Muscle of leg (tissue), 11 donors: ENCODE results near the gene CNKSR1. TPM values are rescaled to one million over a fixed set of nuclear protein-coding genes. Genes with fewer than 3 reads are reported as not detected.
"Not testable (repeated sequence)": the region's sequence is repeated elsewhere in the genome, so short reads cannot be mapped to it uniquely, and the experiment has no call there.

Source experiments
- DNase-seq: peaks from one replicate; pipeline ENCODE4 v3.0.0; 2013
- H3K27ac ChIP-seq: one replicate; pipeline ENCODE4 v1.5.1; 2013; ENCODE audit warnings: mild to moderate bottlenecking, low read length, control low read depth
- H3K27me3 ChIP-seq: one replicate; pipeline ENCODE4 v1.6.1; 2013; ENCODE audit warnings: low read length; ENCODE audit not compliant: control insufficient read depth, insufficient read depth
- H3K36me3 ChIP-seq: one replicate; pipeline ENCODE4 v1.6.1; 2013; ENCODE audit warnings: low read length; ENCODE audit not compliant: control insufficient read depth, insufficient read depth
- H3K4me1 ChIP-seq: one replicate; pipeline ENCODE4 v1.6.1; 2013; ENCODE audit warnings: low read length; ENCODE audit not compliant: control insufficient read depth, insufficient read depth
- H3K4me3 ChIP-seq: one replicate; pipeline ENCODE4 v1.5.1; 2013; ENCODE audit warnings: low read length, control low read depth
- H3K9me3 ChIP-seq: replicated peaks from 2 replicates; pipeline ENCODE4 v1.6.1; 2013; ENCODE audit warnings: low read depth, low read length; ENCODE audit not compliant: control insufficient read depth
- WGBS: methylation state at CpG from one replicate; pipeline ENCODE4 v1.1.5; 2013; ENCODE audit warnings: missing lambda C conversion rate; ENCODE audit not compliant: insufficient coverage; 5-methylcytosine and 5-hydroxymethylcytosine counted together
- polyA plus RNA-seq, 8 donors: library from polyadenylated mRNA; unstranded; fragments of 120-200 nt; gene quantifications; one replicate each; pipeline versions ENCODE4 v1.2.1 to v1.2.3, GENCODE V29; 2013; ENCODE audit warnings: inconsistent platforms in 1 of 8, low replicate concordance in 1 of 8; ENCODE audit not compliant: insufficient read length in 8 of 8, insufficient read depth in 1 of 8
- total RNA-seq: library from RNA; stranded (reverse); fragments of 120-200 nt; gene quantifications from one replicate; pipeline ENCODE4 v1.2.4, GENCODE V29; 2013

CNKSR1 gene
- total and polyA plus RNA-seq, 9 donors, result 0.81 to 5.2 (median 2.1) TPM

GRCh38 chr1:26225033-26225831 lies 47.9 kb downstream of the CNKSR1 start:
- Histone ChIP-seq H3K4me1 (peaks cover 12% of the 10 kb centered on the region), H3K9me3 (no peaks in the 10 kb centered on the region), H3K27ac (no peak overlapping the region), H3K27me3 (peaks cover 24% of the 10 kb centered on the region), H3K4me3 (peak overlapping the region; percentile 41), H3K36me3 (no peaks in the 10 kb centered on the region)
- DNase-seq, result peak; percentile 53
- 3% methylated on average over 49 of the region's 50 CpGs for WGBS

DNA sequence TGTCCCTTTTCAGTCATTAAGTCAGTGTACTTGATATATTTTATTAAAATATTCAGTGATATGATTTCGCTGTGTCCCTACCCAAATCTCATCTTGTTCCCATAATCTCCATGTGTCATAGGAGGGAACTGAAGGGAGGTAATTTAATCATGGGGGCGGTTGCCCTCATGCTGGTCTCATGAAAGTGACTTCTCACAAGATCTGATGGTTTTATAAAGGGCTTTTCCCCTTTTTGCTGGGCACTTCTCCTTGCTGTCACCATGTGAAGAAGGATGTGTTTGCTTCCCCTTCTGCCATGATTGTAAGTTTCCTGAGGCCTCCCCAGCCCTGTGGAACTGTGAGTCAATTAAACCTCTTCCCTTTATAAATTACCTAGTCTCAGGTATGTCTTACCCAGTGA lies 53.4 kb downstream of the CNKSR1 start:
- not testable (repeated sequence) for H3K36me3 ChIP-seq, H3K9me3 ChIP-seq, H3K4me3 ChIP-seq, DNase-seq, H3K4me1 ChIP-seq, H3K27ac ChIP-seq
- H3K27me3 ChIP-seq, result peaks cover 15% of the 10 kb centered on the region
- no CpG with 5 or more reads among the region's 2 CpGs for WGBS

- WGBS, result under 1% methylated on average over 73 of the region's 73 CpGs
- Histone ChIP-seq H3K4me3 (peak within 1 kb of the TSS; percentile 90), H3K4me1 (peaks cover 4% of the 10 kb centered on the region), H3K27me3 (no peaks in the 10 kb centered on the region), H3K9me3 (no peaks in the 10 kb centered on the region), H3K36me3 (no peaks in the 10 kb centered on the region), H3K27ac (peak within 1 kb of the TSS; percentile 96)
- peak; percentile 98 for DNase-seq
Measured at GRCh38 chr1:26233903-26234643, 56.8 kb downstream of the CNKSR1 start, which contains the start of gene CEP85. CEP85 (plus strand) TSS chr1:26234200; CDS start chr1:26239784, 5,584 bp downstream.

DNA sequence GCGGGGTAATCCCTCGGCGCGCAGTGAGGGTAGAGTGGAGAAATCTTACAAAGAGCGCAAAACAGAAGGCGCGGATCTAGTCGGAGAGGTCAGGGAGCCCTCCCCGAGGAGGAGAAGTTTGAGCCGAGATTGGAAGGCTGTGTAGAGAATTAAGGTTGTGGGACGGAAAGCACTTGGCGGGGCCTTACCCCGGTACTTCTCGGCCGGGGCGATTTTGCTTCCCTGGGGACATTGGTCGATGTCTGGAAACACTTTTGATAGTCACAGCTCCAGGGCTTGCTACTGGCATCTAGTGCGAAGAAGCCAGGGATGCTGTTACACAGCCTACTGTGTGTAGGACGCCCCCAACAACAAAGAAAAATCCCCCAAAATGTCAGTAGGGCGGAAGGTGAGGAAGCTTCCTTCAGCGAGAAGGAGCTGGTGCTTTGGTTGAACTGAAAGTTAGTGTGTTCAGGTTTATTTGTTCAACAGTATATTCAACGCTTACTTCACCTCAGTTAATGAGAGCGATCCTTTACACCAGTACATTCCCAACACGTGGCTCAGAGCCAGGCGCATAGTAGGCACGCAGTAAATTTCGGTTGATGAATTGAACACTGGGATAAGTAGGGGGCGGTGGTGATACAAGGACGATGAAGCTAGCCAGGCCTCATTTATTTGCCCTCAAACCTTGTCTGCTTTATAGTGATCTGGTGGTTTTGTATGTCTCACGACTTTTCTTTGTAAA lies 57.5 kb downstream of the CNKSR1 start:
- Histone ChIP-seq H3K4me1 (peaks cover 4% of the 10 kb centered on the region), H3K27me3 (no peaks in the 10 kb centered on the region), H3K9me3 (no peaks in the 10 kb centered on the region), H3K36me3 (no peaks in the 10 kb centered on the region), H3K27ac (peak overlapping the region; percentile 96), H3K4me3 (peak overlapping the region; percentile 90)
- 2% methylated on average over 18 of the region's 30 CpGs for WGBS
- DNase-seq, result peak; percentile 44

GRCh38 chr1:26237230-26237966 lies 60.1 kb downstream of the CNKSR1 start:
- WGBS, result no CpG with 5 or more reads among the region's 6 CpGs
- Histone ChIP-seq H3K4me1 (peaks cover 4% of the 10 kb centered on the region), H3K36me3 (no peaks in the 10 kb centered on the region), H3K9me3 (no peaks in the 10 kb centered on the region), H3K27ac (no peak overlapping the region), H3K4me3 (no peak overlapping the region), H3K27me3 (no peaks in the 10 kb centered on the region)
- peak; percentile 16 for DNase-seq

Other genes with a start within 250 kb of the CNKSR1 start
- gene PAFAH2, start 179.4 kb upstream of the CNKSR1 start, total RNA-seq, result 59.7 TPM
- gene PAFAH2, start 179.4 kb upstream of the CNKSR1 start, polyA plus RNA-seq, result 10 to 100 TPM; 42.1 to 78.5 (median 55.6) TPM
- 0.71 TPM for gene EXTL1, start 155.7 kb upstream of the CNKSR1 start, total RNA-seq
- 1 to 10 TPM; 1.7 to 4.6 (median 2.5) TPM for gene EXTL1, start 155.7 kb upstream of the CNKSR1 start, polyA plus RNA-seq
- 0.93 TPM for gene SLC30A2, start 131.4 kb upstream of the CNKSR1 start, total RNA-seq
- 1 to 10 TPM in 2 of 8 donors, under 1 TPM in 6; 0.29 to 2.0 (median 0.65) TPM for gene SLC30A2, start 131.4 kb upstream of the CNKSR1 start, polyA plus RNA-seq
- 44.8 TPM for gene TRIM63, start 109.9 kb upstream of the CNKSR1 start, total RNA-seq
- gene TRIM63, start 109.9 kb upstream of the CNKSR1 start, polyA plus RNA-seq, result 10 to 100 TPM; 25.8 to 59.2 (median 40.8) TPM
- gene PDIK1L, start 65.7 kb upstream of the CNKSR1 start, total RNA-seq, result 7.0 TPM
- 1 to 10 TPM; 5.7 to 9.1 (median 6.5) TPM for gene PDIK1L, start 65.7 kb upstream of the CNKSR1 start, polyA plus RNA-seq
- 0.93 TPM for gene FAM110D, start 18.4 kb upstream of the CNKSR1 start, total RNA-seq
- 1 to 10 TPM in 1 of 8 donors, under 1 TPM in 7; 0.71 to 1.0 (median 0.90) TPM for gene FAM110D, start 18.4 kb upstream of the CNKSR1 start, polyA plus RNA-seq
- gene C1orf232, start 8.5 kb upstream of the CNKSR1 start, total RNA-seq, result not detected
- not detected for gene C1orf232, start 8.5 kb upstream of the CNKSR1 start, polyA plus RNA-seq
- 20.7 TPM for gene ZNF593, start 7.6 kb upstream of the CNKSR1 start, total RNA-seq
- 10 to 100 TPM; 18.7 to 25.8 (median 19.3) TPM for gene ZNF593, start 7.6 kb upstream of the CNKSR1 start, polyA plus RNA-seq
- 0.31 TPM for gene ZNF593OS, start 5.7 kb upstream of the CNKSR1 start, total RNA-seq
- gene ZNF593OS, start 5.7 kb upstream of the CNKSR1 start, polyA plus RNA-seq, result 1 to 10 TPM in 4 of 8 donors, under 1 TPM in 4; 0.49 to 1.6 (median 0.95) TPM
- gene CATSPER4, start 13.1 kb downstream of the CNKSR1 start, total RNA-seq, result not detected
- gene CATSPER4, start 13.1 kb downstream of the CNKSR1 start, polyA plus RNA-seq, result under 1 TPM in 1 of 8 donors, not detected in 7; 0.06 TPM
- gene CEP85, start 56.7 kb downstream of the CNKSR1 start, total RNA-seq, result 18.0 TPM
- 10 to 100 TPM; 20.5 to 26.3 (median 22.0) TPM for gene CEP85, start 56.7 kb downstream of the CNKSR1 start, polyA plus RNA-seq
- gene SH3BGRL3, start 102.6 kb downstream of the CNKSR1 start, total RNA-seq, result 12.2 TPM
- gene SH3BGRL3, start 102.6 kb downstream of the CNKSR1 start, polyA plus RNA-seq, result 10 to 100 TPM; 53.0 to 85.2 (median 61.9) TPM
- 4.2 TPM for gene UBXN11, start 129.1 kb downstream of the CNKSR1 start, total RNA-seq
- gene UBXN11, start 129.1 kb downstream of the CNKSR1 start, polyA plus RNA-seq, result 10 to 100 TPM in 5 of 8 donors, 1 to 10 TPM in 3; 7.7 to 13.9 (median 10.5) TPM
- gene CD52, start 140.5 kb downstream of the CNKSR1 start, total RNA-seq, result 1.7 TPM
- gene CD52, start 140.5 kb downstream of the CNKSR1 start, polyA plus RNA-seq, result 1 to 10 TPM; 1.1 to 3.8 (median 2.1) TPM
- gene CRYBG2, start 176.6 kb downstream of the CNKSR1 start, total RNA-seq, result 0.22 TPM
- gene CRYBG2, start 176.6 kb downstream of the CNKSR1 start, polyA plus RNA-seq, result 1 to 10 TPM in 1 of 8 donors, under 1 TPM in 3, not detected in 4; 0.07 to 1.6 (median 0.16) TPM
- gene ZNF683, start 195.3 kb downstream of the CNKSR1 start, total RNA-seq, result not detected
- not detected for gene ZNF683, start 195.3 kb downstream of the CNKSR1 start, polyA plus RNA-seq
- not detected for gene LIN28A, start 233.3 kb downstream of the CNKSR1 start, total RNA-seq
- under 1 TPM in 3 of 8 donors, not detected in 5; 0.03 to 0.04 (median 0.04) TPM for gene LIN28A, start 233.3 kb downstream of the CNKSR1 start, polyA plus RNA-seq